ENCODE data around the gene CACNA1I. TPM values are rescaled to one million over a fixed set of nuclear protein-coding genes. Genes with fewer than 3 reads are reported as not detected.

The CACNA1I gene
- total and polyA plus RNA-seq, 2 donors (not counting 1 experiment from before 2014, with no cell fraction given): under 0.01 to 0.01 TPM

DNA sequence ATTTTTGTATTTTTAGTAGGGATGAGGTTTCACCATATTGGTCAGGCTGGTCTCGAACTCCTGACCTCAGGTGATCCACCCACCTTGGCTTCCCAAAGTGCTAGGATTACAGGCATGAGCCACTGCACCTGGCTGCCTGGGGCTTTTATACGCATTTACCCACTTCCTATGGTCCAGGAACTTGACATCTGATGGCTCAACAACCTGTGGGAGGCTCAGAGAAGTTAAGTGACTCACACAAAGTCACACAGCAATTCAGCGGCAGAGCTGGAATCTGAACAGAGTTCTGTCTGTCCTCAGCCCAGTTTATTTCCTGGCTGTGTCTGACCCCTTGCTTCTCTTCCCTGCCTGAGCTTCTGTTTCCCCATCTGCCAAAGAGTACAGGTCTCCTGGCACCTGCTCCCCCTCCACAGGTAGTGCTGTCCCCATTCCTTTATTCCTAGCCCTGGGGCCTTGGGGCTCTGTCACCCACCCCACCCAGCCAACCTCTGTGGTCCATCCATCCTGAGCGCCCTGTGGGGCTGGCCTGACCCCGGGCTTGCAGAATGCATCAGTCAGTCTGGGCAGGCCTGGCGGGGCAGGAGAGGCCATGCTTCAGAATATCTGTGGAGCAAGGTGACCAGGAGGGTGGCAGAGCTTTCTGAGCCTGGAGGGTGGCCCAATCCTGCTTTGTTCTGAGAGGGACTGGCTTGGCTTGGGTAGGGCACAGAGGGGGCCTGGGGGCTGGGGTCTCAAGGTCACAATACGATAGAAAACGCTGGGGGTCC, 50.6 kb downstream of the CACNA1I start:
- Histone ChIP-seq H3K9me3 (ENCODE audit: control insufficient read depth, insufficient read depth, low read depth, low read length) (no peaks in the 10 kb centered on the region), H4K20me1 (ENCODE audit: control insufficient read depth, extremely low read depth, insufficient read depth, low read length) (no peaks in the 10 kb centered on the region), H3K27me3 (ENCODE audit: control insufficient read depth, insufficient read depth, low read length) (peaks cover 3% of the 10 kb centered on the region), H3K4me2 (ENCODE audit: extremely low read depth, insufficient read depth, low read length) (no peak overlapping the region), H3K27ac (ENCODE audit: insufficient read depth, low read length) (no peak overlapping the region), H3K79me2 (ENCODE audit: control insufficient read depth, insufficient read depth, low read length) (no peaks in the 10 kb centered on the region), H3K4me3 (replicated peaks in 1 of 4; ENCODE audit: control extremely low read depth in 1 of 4, insufficient read depth in 1 of 4, low read depth in 3 of 4, low read length in 4 of 4) (no peak overlapping the region), H3K4me1 (ENCODE audit: control insufficient read depth, extremely low read depth, insufficient read depth, low read length) (no peaks in the 10 kb centered on the region), H3K36me3 (ENCODE audit: control insufficient read depth, insufficient read depth, low read length) (no peaks in the 10 kb centered on the region), H3K9ac (ENCODE audit: insufficient read depth, low read length) (no peak overlapping the region), H2AFZ (ENCODE audit: low read length) (no peak overlapping the region)
- TF ChIP-seq EZH2 (IDR thresholded peaks at IDR 0.05; ENCODE audit: low read length, missing control alignments): no peak
- no peak for TF ChIP-seq CTCF (conservative IDR thresholded peaks at IDR 0.05 in 1 of 2, IDR thresholded peaks at IDR 0.05 in 1 of 2; ENCODE audit: low read depth in 1 of 2, low read length in 2 of 2)
- no peak for DNase-seq (ENCODE audit: low read depth in 2 of 2)

- Histone ChIP-seq H3K9ac (ENCODE audit: insufficient read depth, low read length) (no peak overlapping the region), H3K4me1 (ENCODE audit: control insufficient read depth, extremely low read depth, insufficient read depth, low read length) (no peaks in the 10 kb centered on the region), H4K20me1 (ENCODE audit: control insufficient read depth, extremely low read depth, insufficient read depth, low read length) (no peaks in the 10 kb centered on the region), H3K4me3 (replicated peaks in 1 of 4; ENCODE audit: control extremely low read depth in 1 of 4, insufficient read depth in 1 of 4, low read depth in 3 of 4, low read length in 4 of 4) (no peak overlapping the region), H3K79me2 (ENCODE audit: control insufficient read depth, insufficient read depth, low read length) (no peaks in the 10 kb centered on the region), H3K27me3 (ENCODE audit: control insufficient read depth, insufficient read depth, low read length) (peaks cover 3% of the 10 kb centered on the region), H3K27ac (ENCODE audit: insufficient read depth, low read length) (no peak overlapping the region), H2AFZ (ENCODE audit: low read length) (no peak overlapping the region), H3K9me3 (ENCODE audit: control insufficient read depth, insufficient read depth, low read depth, low read length) (no peaks in the 10 kb centered on the region), H3K36me3 (ENCODE audit: control insufficient read depth, insufficient read depth, low read length) (no peaks in the 10 kb centered on the region), H3K4me2 (ENCODE audit: extremely low read depth, insufficient read depth, low read length) (no peak overlapping the region)
- DNase-seq (ENCODE audit: low read depth in 2 of 2): no peak
- no peak for TF ChIP-seq CTCF (conservative IDR thresholded peaks at IDR 0.05 in 1 of 2, IDR thresholded peaks at IDR 0.05 in 1 of 2; ENCODE audit: low read depth in 1 of 2, low read length in 2 of 2)
- no peak for TF ChIP-seq EZH2 (IDR thresholded peaks at IDR 0.05; ENCODE audit: low read length, missing control alignments)
These were observed 51.3 kb downstream of the CACNA1I start for GRCh38 chr22:39621826-39622225.

GRCh38 chr22:39622881-39623367, 52.4 kb downstream of the CACNA1I start:
- Histone ChIP-seq H3K9ac (ENCODE audit: insufficient read depth, low read length) (no peak overlapping the region), H3K9me3 (ENCODE audit: control insufficient read depth, insufficient read depth, low read depth, low read length) (no peaks in the 10 kb centered on the region), H3K4me2 (ENCODE audit: extremely low read depth, insufficient read depth, low read length) (no peak overlapping the region), H3K4me3 (replicated peaks in 1 of 4; ENCODE audit: control extremely low read depth in 1 of 4, insufficient read depth in 1 of 4, low read depth in 3 of 4, low read length in 4 of 4) (no peak overlapping the region), H3K36me3 (ENCODE audit: control insufficient read depth, insufficient read depth, low read length) (no peaks in the 10 kb centered on the region), H3K4me1 (ENCODE audit: control insufficient read depth, extremely low read depth, insufficient read depth, low read length) (no peaks in the 10 kb centered on the region), H4K20me1 (ENCODE audit: control insufficient read depth, extremely low read depth, insufficient read depth, low read length) (no peaks in the 10 kb centered on the region), H3K27me3 (ENCODE audit: control insufficient read depth, insufficient read depth, low read length) (peaks cover 3% of the 10 kb centered on the region), H3K27ac (ENCODE audit: insufficient read depth, low read length) (no peak overlapping the region), H2AFZ (ENCODE audit: low read length) (no peak overlapping the region), H3K79me2 (ENCODE audit: control insufficient read depth, insufficient read depth, low read length) (no peaks in the 10 kb centered on the region)
- TF ChIP-seq EZH2 (IDR thresholded peaks at IDR 0.05; ENCODE audit: low read length, missing control alignments) (peak; percentile 7), CTCF (conservative IDR thresholded peaks at IDR 0.05 in 1 of 2, IDR thresholded peaks at IDR 0.05 in 1 of 2; ENCODE audit: low read depth in 1 of 2, low read length in 2 of 2) (peak; percentile 32 to 52)
- peak; percentile 17 to 22 for DNase-seq (ENCODE audit: low read depth in 2 of 2)
